A673 (cell line): ENCODE data around the gene BLOC1S3. TPM values are rescaled to one million over a fixed set of nuclear protein-coding genes. Genes with fewer than 3 reads are reported as not detected.

Experiments
- BruUV-seq: library from RNA; stranded (reverse); fragments of 400-500 nt; replicated peaks from 2 replicates; lab custom pipeline; 2021; lab: Mats Ljungman, UMichigan
- CTCF ChIA-PET: fragments of 300-600 bp; sonication (Branson Sonifier 250); formaldehyde crosslinking; loops from one replicate; lab custom pipeline; 2022; ENCODE audit warnings: antibody characterized with exemption; lab: Charles Lee
- POLR2A ChIA-PET: fragments of 300-600 bp; sonication (Branson Sonifier 250); formaldehyde crosslinking; loops from one replicate; lab custom pipeline; 2022; ENCODE audit warnings: antibody characterized with exemption; ENCODE audit not compliant: low non-redundant PET; lab: Charles Lee
- DNase-seq: peaks from one replicate; pipeline ENCODE4 v3.0.0-alpha.2; 2015; ENCODE audit warnings: low spot score
- H3K27ac ChIP-seq: fragments of 200-600 bp; sonication (generic); 2 replicates; pipeline ENCODE4 v1.5.1; 2016; ENCODE audit warnings: mixed run types, low read depth, mild to moderate bottlenecking, mixed read lengths, antibody characterized with exemption, low read length; ENCODE audit not compliant: poor library complexity, severe bottlenecking
- H3K27me3 ChIP-seq: fragments of 200-600 bp; sonication (generic); replicated peaks from 2 replicates; pipeline ENCODE4 v1.6.1; 2017; ENCODE audit warnings: mixed run types, low read depth, mild to moderate bottlenecking, mixed read lengths, antibody characterized with exemption, low read length; ENCODE audit not compliant: insufficient read depth, poor library complexity
- H3K36me3 ChIP-seq: fragments of 200-600 bp; sonication (generic); 2 replicates; pipeline ENCODE4 v1.6.1; 2016; ENCODE audit warnings: mixed run types, mild to moderate bottlenecking, mixed read lengths, antibody characterized with exemption, low read length; ENCODE audit not compliant: insufficient read depth, poor library complexity, severe bottlenecking
- H3K4me1 ChIP-seq: fragments of 200-600 bp; sonication (generic); 2 replicates; pipeline ENCODE4 v1.6.1; 2017; ENCODE audit warnings: mixed run types, mild to moderate bottlenecking, mixed read lengths, antibody characterized with exemption, low read length; ENCODE audit not compliant: insufficient read depth, poor library complexity, severe bottlenecking
- H3K4me3 ChIP-seq: fragments of 200-600 bp; sonication (generic); 2 replicates; pipeline ENCODE4 v1.5.1; 2016; ENCODE audit warnings: low read depth, mixed run types, mild to moderate bottlenecking, mixed read lengths, low read length; ENCODE audit not compliant: poor library complexity, severe bottlenecking
- H3K9me3 ChIP-seq: fragments of 200-600 bp; sonication (generic); 2 replicates; pipeline ENCODE4 v1.6.1; 2016; ENCODE audit warnings: mixed run types, low read depth, mild to moderate bottlenecking, mixed read lengths, antibody characterized with exemption, low read length; ENCODE audit not compliant: poor library complexity, severe bottlenecking
- EZH2 ChIP-seq: fragments of 200-600 bp; sonication (generic); IDR thresholded peaks from 2 replicates; pipeline ENCODE4 v1.6.1; 2017; ENCODE audit warnings: borderline replicate concordance, low read depth, mild to moderate bottlenecking, mixed read lengths, antibody characterized with exemption, low read length; ENCODE audit not compliant: poor library complexity, severe bottlenecking
- intact Hi-C: fragments of 100-400 bp; cut with micrococcal nuclease; formaldehyde crosslinking; loops from one replicate; pipeline ENCODE4 v1.10.0; 2022; ENCODE audit not compliant: unreplicated experiment
- total RNA-seq: library from RNA; stranded (reverse); gene quantifications from 2 replicates; pipeline ENCODE4 v1.2.3, GENCODE V29; 2021
- TF ChIP-seq, protein P1 (sequence below): fragments of 300-800, 200-600 bp; sonication (generic); conservative IDR thresholded peaks from 2 replicates; pipeline ENCODE4 v1.5.1; 2017; ENCODE audit warnings: low read depth, mild to moderate bottlenecking, antibody characterized with exemption, low read length, moderate library complexity, mixed read lengths

The BLOC1S3 gene
- total RNA-seq, 1 experiment from 2014 or later: 8.7 TPM

DNA sequence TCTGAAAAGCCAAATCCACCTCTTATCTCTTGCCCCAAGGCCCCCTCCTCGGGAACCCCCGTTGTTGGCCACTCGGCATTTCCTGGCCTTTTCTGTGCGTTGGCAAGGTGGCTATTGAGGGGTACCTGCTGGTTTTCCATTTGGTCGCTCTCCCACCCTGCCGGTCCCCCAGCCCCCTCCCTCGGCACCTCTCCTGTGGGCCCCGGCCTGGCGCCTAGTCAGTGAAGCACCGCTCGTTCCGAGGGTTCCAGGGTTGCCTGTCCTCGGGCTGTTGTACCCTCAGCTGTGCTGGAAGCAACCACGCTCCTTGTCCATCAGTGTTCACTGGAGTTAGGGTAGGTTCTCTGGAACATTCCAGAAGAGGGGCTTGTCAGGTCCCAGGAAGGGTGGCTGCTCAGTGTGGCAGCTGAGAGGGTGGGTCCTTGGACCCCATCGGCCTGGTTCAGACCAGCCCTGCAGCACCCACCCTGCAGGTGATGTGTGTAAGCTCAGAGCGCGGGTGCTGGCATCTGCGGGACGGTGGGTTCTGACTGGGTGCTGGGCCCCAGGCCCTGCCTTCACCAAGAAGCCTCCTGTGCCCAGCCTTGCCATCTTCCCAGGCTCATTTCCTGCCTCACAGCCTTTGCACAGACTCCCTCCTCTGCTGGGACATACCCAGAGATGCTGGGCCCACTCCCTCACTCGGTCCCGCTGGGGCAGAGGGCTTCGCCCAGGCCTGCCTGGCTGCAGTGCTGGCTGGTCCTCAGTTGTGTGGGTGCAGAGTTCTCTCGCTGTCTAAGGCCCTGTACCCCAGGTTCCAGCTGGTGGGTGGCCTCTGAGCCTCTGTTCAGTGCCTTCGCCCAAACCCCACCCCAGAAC is 39.1 kb upstream of the BLOC1S3 start:
- DNase-seq: no peak
- H3K9me3 ChIP-seq: no peaks in the 10 kb centered on the region
- ChIA-PET CTCF (no interaction called here), POLR2A (no interaction called here)
- no peak for TF ChIP-seq EZH2
- H3K27me3 ChIP-seq: no peaks in the 10 kb centered on the region
- H3K36me3 ChIP-seq: peaks cover 5% of the 10 kb centered on the region
- H3K4me3 ChIP-seq: no peak overlapping the region
- no peaks in the 10 kb centered on the region for H3K4me1 ChIP-seq
- no TSS peak for BruUV-seq
- H3K27ac ChIP-seq: no peak overlapping the region
- intact Hi-C loops: no loop called here

DNA sequence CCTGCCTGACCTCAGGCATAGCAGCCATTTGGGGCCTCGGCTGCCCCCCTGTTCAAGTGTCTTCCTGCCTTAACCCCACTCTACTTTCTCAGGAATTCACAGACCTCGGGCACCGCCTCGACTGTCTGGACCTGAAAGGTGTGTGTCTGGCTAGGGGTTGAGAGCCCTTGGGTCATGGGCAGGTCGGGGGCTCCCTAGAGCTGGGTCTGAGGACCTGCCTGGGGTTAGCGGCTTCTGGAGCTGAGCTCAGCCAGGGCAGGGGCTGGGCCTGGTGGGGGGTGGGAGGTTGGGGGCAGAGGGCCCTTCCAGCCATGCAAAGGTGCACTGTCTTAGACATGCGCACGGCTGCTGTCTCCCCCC is 38.5 kb upstream of the BLOC1S3 start:
- intact Hi-C loops: no loop called here
- Histone ChIP-seq H3K9me3 (no peaks in the 10 kb centered on the region), H3K36me3 (peaks cover 10% of the 10 kb centered on the region), H3K27me3 (no peaks in the 10 kb centered on the region), H3K4me3 (no peak overlapping the region), H3K4me1 (no peaks in the 10 kb centered on the region), H3K27ac (no peak overlapping the region)
- BruUV-seq: no TSS peak
- POLR2A ChIA-PET: no interaction called here
- DNase-seq: no peak
- TF ChIP-seq, protein P1, sequence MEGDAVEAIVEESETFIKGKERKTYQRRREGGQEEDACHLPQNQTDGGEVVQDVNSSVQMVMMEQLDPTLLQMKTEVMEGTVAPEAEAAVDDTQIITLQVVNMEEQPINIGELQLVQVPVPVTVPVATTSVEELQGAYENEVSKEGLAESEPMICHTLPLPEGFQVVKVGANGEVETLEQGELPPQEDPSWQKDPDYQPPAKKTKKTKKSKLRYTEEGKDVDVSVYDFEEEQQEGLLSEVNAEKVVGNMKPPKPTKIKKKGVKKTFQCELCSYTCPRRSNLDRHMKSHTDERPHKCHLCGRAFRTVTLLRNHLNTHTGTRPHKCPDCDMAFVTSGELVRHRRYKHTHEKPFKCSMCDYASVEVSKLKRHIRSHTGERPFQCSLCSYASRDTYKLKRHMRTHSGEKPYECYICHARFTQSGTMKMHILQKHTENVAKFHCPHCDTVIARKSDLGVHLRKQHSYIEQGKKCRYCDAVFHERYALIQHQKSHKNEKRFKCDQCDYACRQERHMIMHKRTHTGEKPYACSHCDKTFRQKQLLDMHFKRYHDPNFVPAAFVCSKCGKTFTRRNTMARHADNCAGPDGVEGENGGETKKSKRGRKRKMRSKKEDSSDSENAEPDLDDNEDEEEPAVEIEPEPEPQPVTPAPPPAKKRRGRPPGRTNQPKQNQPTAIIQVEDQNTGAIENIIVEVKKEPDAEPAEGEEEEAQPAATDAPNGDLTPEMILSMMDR: no peak
- TF ChIP-seq EZH2: no peak
- CTCF ChIA-PET: no interaction called here

DNA sequence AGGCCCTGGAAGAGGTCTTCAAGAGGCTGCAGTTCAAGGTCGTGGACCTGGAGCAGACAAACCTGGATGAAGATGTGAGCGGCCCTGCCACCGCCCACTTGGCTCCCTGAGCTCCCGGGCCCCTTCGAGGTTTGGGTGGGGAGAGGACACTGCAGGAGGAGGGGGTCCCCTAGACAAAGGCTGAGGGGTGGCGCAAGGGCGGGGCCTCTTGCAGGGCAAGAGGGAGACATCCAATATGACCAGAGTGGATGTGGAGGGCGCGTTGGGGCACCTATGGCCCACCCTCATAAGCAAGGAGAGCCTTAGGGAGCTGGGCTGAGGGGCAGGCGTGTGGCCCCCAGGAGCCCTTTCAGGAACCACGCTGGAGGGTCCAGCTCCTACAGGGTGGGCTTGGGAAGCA is 38.1 kb upstream of the BLOC1S3 start:
- POLR2A ChIA-PET: no interaction called here
- CTCF ChIA-PET: no interaction called here
- H3K4me3 ChIP-seq: no peak overlapping the region
- H3K27me3 ChIP-seq: no peaks in the 10 kb centered on the region
- H3K27ac ChIP-seq: no peak overlapping the region
- no TSS peak for BruUV-seq
- H3K9me3 ChIP-seq: no peaks in the 10 kb centered on the region
- intact Hi-C loops: no loop called here
- TF ChIP-seq, protein P1: no peak
- no peak for TF ChIP-seq EZH2
- DNase-seq: no peak
- H3K4me1 ChIP-seq: no peaks in the 10 kb centered on the region
- H3K36me3 ChIP-seq: peaks cover 13% of the 10 kb centered on the region
